KG1 (cell line): Measurements from ENCODE around the gene NEMF.
A peak's percentile ranks its signal among the peaks of the same experiment; 100 is the strongest.
"Not testable (repeated sequence)": the region's sequence is repeated elsewhere in the genome, so short reads cannot be mapped to it uniquely, and the experiment has no call there.

Experiments
- DNase-seq: peaks from one replicate; lab custom pipeline; 2025; lab: John Stamatoyannopoulos, UW

NEMF gene

GRCh38 chr14:49852301-49853157, at the start of gene NEMF:
Gene NEMF, minus strand, starts transcription at chr14:49852788. Its CDS starts 35 bp downstream, at chr14:49852753.
- DNase-seq, result peak; percentile 94

- no peak for DNase-seq
Observed at GRCh38 chr14:49900973-49901372, 48.4 kb upstream of the NEMF start.

GRCh38 chr14:49898485-49898884, 45.9 kb upstream of the NEMF start:
- DNase-seq, result no peak

- no peak for DNase-seq
Observed at GRCh38 chr14:49897965-49898364, 45.4 kb upstream of the NEMF start.

GRCh38 chr14:49897414-49897813, 44.8 kb upstream of the NEMF start:
- no peak for DNase-seq

GRCh38 chr14:49896966-49897365, 44.4 kb upstream of the NEMF start:
- DNase-seq, result no peak

GRCh38 chr14:49896272-49896671, 43.7 kb upstream of the NEMF start:
- not testable (repeated sequence) for DNase-seq

GRCh38 chr14:49895480-49895879, 42.9 kb upstream of the NEMF start:
- no peak for DNase-seq

GRCh38 chr14:49894214-49895107, 41.9 kb upstream of the NEMF start:
- not testable (repeated sequence) for DNase-seq

GRCh38 chr14:49893309-49894213, 41.0 kb upstream of the NEMF start:
- no peak for DNase-seq

- peak; percentile 95 for DNase-seq
Observed at GRCh38 chr14:49892636-49893308, 40.2 kb upstream of the NEMF start, which contains the start of gene ARF6. Gene ARF6, plus strand, starts transcription at chr14:49893082. Its CDS starts 655 bp downstream, at chr14:49893737.

GRCh38 chr14:49892301-49892635, 39.7 kb upstream of the NEMF start:
- DNase-seq, result peak; percentile 54

GRCh38 chr14:49888293-49888692, 35.7 kb upstream of the NEMF start:
- DNase-seq, result no peak

GRCh38 chr14:49886523-49886922, 33.9 kb upstream of the NEMF start:
- DNase-seq, result no peak

GRCh38 chr14:49882826-49883694, 30.5 kb upstream of the NEMF start:
- no peak for DNase-seq

- no peak for DNase-seq
Observed at GRCh38 chr14:49881350-49882001, 28.9 kb upstream of the NEMF start.

GRCh38 chr14:49880267-49881064, 27.9 kb upstream of the NEMF start:
- no peak for DNase-seq

- peak; percentile 27 for DNase-seq
Observed at GRCh38 chr14:49879646-49880204, 27.1 kb upstream of the NEMF start.
